Neural progenitor cell (in vitro differentiated cells): Measurements from ENCODE around the gene PEX16. TPM values are rescaled to one million over a fixed set of nuclear protein-coding genes. Genes with fewer than 3 reads are reported as not detected.

Experiments
- DNase-seq: peaks from one replicate; pipeline ENCODE4 v3.0.0-alpha.2; 2016; ENCODE audit warnings: low spot score
- H2AFZ ChIP-seq: fragments of 200-600 bp; sonication (generic); replicated peaks from 2 replicates; pipeline ENCODE4 v1.6.1; 2016; ENCODE audit warnings: antibody characterized with exemption
- H3F3A ChIP-seq: fragments of 200-600 bp; sonication (generic); 2 replicates; pipeline ENCODE4 v1.6.1; 2016; ENCODE audit warnings: antibody characterized with exemption, low read depth
- H3K27ac ChIP-seq: fragments of 200-600 bp; sonication (generic); 2 replicates; pipeline ENCODE4 v1.5.1; 2016; ENCODE audit warnings: mild to moderate bottlenecking
- H3K27me3 ChIP-seq: fragments of 200-600 bp; sonication (generic); 2 replicates; pipeline ENCODE4 v1.6.1; 2016; ENCODE audit warnings: mild to moderate bottlenecking, moderate library complexity
- H3K36me3 ChIP-seq: fragments of 200-600 bp; sonication (generic); 2 replicates; pipeline ENCODE4 v1.5.1; 2016
- H3K4me1 ChIP-seq: fragments of 200-600 bp; sonication (generic); 2 replicates; pipeline ENCODE4 v1.6.1; 2016; ENCODE audit warnings: mixed run types
- H3K4me2 ChIP-seq: fragments of 200-600 bp; sonication (generic); 2 replicates; pipeline ENCODE4 v1.6.1; 2016
- H3K4me3 ChIP-seq: fragments of 200-600 bp; sonication (generic); 2 replicates; pipeline ENCODE4 v1.5.1; 2016
- H3K79me2 ChIP-seq: fragments of 200-600 bp; sonication (generic); 2 replicates; pipeline ENCODE4 v1.6.1; 2016; ENCODE audit warnings: low read depth
- H3K9ac ChIP-seq: fragments of 200-600 bp; sonication (generic); 2 replicates; pipeline ENCODE4 v1.6.1; 2016
- H3K9me3 ChIP-seq: fragments of 200-600 bp; sonication (generic); 2 replicates; pipeline ENCODE4 v1.5.1; 2016; ENCODE audit warnings: low read depth
- H4K20me1 ChIP-seq: fragments of 200-600 bp; sonication (generic); 2 replicates; pipeline ENCODE4 v1.6.1; 2016; ENCODE audit warnings: low read depth
- H3K27ac Mint-ChIP-seq: 3 replicates; pipeline ENCODE4 v1.8.0; 2021; ENCODE audit warnings: mixed read lengths
- H3K27me3 Mint-ChIP-seq: 2 replicates; pipeline ENCODE4 v1.8.0; 2022; ENCODE audit warnings: low read depth, mild to moderate bottlenecking, inconsistent platforms, moderate library complexity, mixed read lengths; ENCODE audit not compliant: insufficient read depth
- H3K36me3 Mint-ChIP-seq: 3 replicates; pipeline ENCODE4 v1.8.0; 2021; ENCODE audit warnings: mixed read lengths
- H3K4me1 Mint-ChIP-seq: 3 replicates; pipeline ENCODE4 v1.8.0; 2021; ENCODE audit warnings: mixed read lengths
- H3K4me3 Mint-ChIP-seq: 3 replicates; pipeline ENCODE4 v1.8.0; 2021; ENCODE audit warnings: mild to moderate bottlenecking, moderate library complexity, mixed read lengths
- H3K9me3 Mint-ChIP-seq: 3 replicates; pipeline ENCODE4 v1.8.0; 2020; ENCODE audit warnings: mixed read lengths
- EZH2 ChIP-seq: fragments of 200-600 bp; sonication (generic); IDR thresholded peaks from 2 replicates; pipeline ENCODE4 v1.6.1; 2017; ENCODE audit warnings: antibody characterized with exemption, mild to moderate bottlenecking, moderate library complexity
- EZH2phosphoT487 ChIP-seq: fragments of 200-600 bp; sonication (generic); IDR thresholded peaks from 2 replicates; pipeline ENCODE4 v1.6.1; 2017; ENCODE audit warnings: antibody characterized with exemption
- total RNA-seq: library from RNA; depleted of rRNA; stranded (reverse); fragments of >200 nt; gene quantifications from 2 replicates; pipeline ENCODE4 v1.2.3, GENCODE V29; 2015; ENCODE audit warnings: low replicate concordance
- TF ChIP-seq, protein P1 (sequence below): fragments of 200-600 bp; sonication (generic); IDR thresholded peaks from 2 replicates; pipeline ENCODE4 v1.5.1; 2017; ENCODE audit warnings: antibody characterized with exemption, mild to moderate bottlenecking

The PEX16 gene
- total RNA-seq, 1 donor from 2014 or later: 11.6 TPM

GRCh38 chr11:45918331-45918941 lies 759 bp upstream of the PEX16 start:
- Mint-ChIP-seq H3K4me3 (peak overlapping the region; percentile 97), H3K27me3 (peaks cover 23% of the 10 kb centered on the region), H3K36me3 (no peaks in the 10 kb centered on the region), H3K4me1 (peaks cover 40% of the 10 kb centered on the region), H3K9me3 (no peaks in the 10 kb centered on the region), H3K27ac (peak overlapping the region; percentile 81)
- Histone ChIP-seq H2AFZ (peak overlapping the region; percentile 83), H3K9ac (peak overlapping the region; percentile 7), H3K36me3 (no peaks in the 10 kb centered on the region), H3K4me3 (peak overlapping the region; percentile 79), H4K20me1 (peaks cover 18% of the 10 kb centered on the region), H3F3A (peaks cover 54% of the 10 kb centered on the region), H3K9me3 (no peaks in the 10 kb centered on the region), H3K4me1 (peaks cover 37% of the 10 kb centered on the region), H3K27ac (no peak overlapping the region), H3K79me2 (peaks cover 19% of the 10 kb centered on the region), H3K4me2 (peak overlapping the region; percentile 96), H3K27me3 (peaks cover 9% of the 10 kb centered on the region)
- TF ChIP-seq EZH2phosphoT487 (no peak), EZH2 (no peak)
- TF ChIP-seq, protein P1, sequence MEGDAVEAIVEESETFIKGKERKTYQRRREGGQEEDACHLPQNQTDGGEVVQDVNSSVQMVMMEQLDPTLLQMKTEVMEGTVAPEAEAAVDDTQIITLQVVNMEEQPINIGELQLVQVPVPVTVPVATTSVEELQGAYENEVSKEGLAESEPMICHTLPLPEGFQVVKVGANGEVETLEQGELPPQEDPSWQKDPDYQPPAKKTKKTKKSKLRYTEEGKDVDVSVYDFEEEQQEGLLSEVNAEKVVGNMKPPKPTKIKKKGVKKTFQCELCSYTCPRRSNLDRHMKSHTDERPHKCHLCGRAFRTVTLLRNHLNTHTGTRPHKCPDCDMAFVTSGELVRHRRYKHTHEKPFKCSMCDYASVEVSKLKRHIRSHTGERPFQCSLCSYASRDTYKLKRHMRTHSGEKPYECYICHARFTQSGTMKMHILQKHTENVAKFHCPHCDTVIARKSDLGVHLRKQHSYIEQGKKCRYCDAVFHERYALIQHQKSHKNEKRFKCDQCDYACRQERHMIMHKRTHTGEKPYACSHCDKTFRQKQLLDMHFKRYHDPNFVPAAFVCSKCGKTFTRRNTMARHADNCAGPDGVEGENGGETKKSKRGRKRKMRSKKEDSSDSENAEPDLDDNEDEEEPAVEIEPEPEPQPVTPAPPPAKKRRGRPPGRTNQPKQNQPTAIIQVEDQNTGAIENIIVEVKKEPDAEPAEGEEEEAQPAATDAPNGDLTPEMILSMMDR: no peak
- DNase-seq: peak; percentile 79

DNA sequence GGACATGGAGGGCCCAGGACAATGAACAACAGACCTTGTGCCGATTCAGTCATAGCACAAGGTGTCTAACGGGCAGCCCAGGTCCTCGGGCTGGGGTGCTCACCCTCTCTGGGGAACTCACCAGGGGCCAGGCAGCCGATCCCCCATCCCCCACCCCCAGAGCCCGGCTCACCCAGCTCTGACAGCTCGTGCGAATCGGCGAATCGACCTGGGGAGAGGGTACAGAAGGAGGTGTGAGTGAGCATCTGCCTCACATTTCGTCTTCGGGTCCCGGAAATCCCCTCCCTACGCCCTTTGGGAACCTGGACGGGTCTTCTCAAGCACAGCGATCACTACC lies 423 bp downstream of the PEX16 start:
- no peaks in the 10 kb centered on the region for H3K9me3 ChIP-seq
- H3K36me3 ChIP-seq: no peaks in the 10 kb centered on the region
- H3K4me2 ChIP-seq: peak overlapping the region; percentile 96
- H3K4me3 Mint-ChIP-seq: peak overlapping the region; percentile 97
- peaks cover 18% of the 10 kb centered on the region for H4K20me1 ChIP-seq
- H3K4me1 Mint-ChIP-seq: peaks cover 38% of the 10 kb centered on the region
- H3K79me2 ChIP-seq: peaks cover 19% of the 10 kb centered on the region
- H3K27me3 Mint-ChIP-seq: peaks cover 19% of the 10 kb centered on the region
- no peaks in the 10 kb centered on the region for H3K9me3 Mint-ChIP-seq
- peaks cover 48% of the 10 kb centered on the region for H3F3A ChIP-seq
- peak overlapping the region; percentile 58 for H3K27ac ChIP-seq
- H3K4me1 ChIP-seq: peaks cover 37% of the 10 kb centered on the region
- TF ChIP-seq, protein P1: no peak
- TF ChIP-seq EZH2 (no peak), EZH2phosphoT487 (no peak)
- H2AFZ ChIP-seq: no peak overlapping the region
- H3K4me3 ChIP-seq: peak overlapping the region; percentile 79
- peak overlapping the region; percentile 30 for H3K9ac ChIP-seq
- DNase-seq: no peak
- no peak overlapping the region for H3K27ac Mint-ChIP-seq
- H3K27me3 ChIP-seq: no peaks in the 10 kb centered on the region
- no peaks in the 10 kb centered on the region for H3K36me3 Mint-ChIP-seq

DNA sequence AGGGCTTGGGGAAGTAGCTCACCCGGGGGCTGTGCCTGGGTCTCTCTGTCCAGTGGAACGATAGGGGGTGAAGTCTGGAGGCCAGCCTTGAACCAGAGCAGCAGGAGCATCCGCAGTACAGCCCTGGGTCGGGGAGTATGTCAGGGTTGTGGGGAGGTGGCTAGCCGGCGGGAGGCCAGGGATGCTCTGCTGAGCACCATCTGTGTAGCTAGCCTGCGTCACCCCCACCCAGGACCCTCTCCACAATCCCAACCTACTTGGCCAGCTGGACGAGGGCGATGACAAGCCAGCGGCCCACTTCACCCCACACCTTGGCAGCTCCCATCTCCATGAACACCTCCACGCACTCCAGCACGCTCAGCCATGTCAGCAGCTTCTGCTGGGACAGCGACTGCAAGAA lies 2.2 kb downstream of the PEX16 start:
- DNase-seq: no peak
- H3K4me1 ChIP-seq: peaks cover 23% of the 10 kb centered on the region
- no peak overlapping the region for H3K4me2 ChIP-seq
- H3K27ac ChIP-seq: no peak overlapping the region
- H3K36me3 ChIP-seq: no peaks in the 10 kb centered on the region
- no peak overlapping the region for H3K4me3 ChIP-seq
- Mint-ChIP-seq H3K27me3 (peaks cover 12% of the 10 kb centered on the region), H3K4me1 (peaks cover 25% of the 10 kb centered on the region), H3K36me3 (peaks cover 2% of the 10 kb centered on the region), H3K4me3 (peak overlapping the region; percentile 70), H3K9me3 (no peaks in the 10 kb centered on the region), H3K27ac (no peak overlapping the region)
- peaks cover 19% of the 10 kb centered on the region for H3K79me2 ChIP-seq
- H2AFZ ChIP-seq: no peak overlapping the region
- peaks cover 18% of the 10 kb centered on the region for H4K20me1 ChIP-seq
- peaks cover 30% of the 10 kb centered on the region for H3F3A ChIP-seq
- no peak overlapping the region for H3K9ac ChIP-seq
- no peaks in the 10 kb centered on the region for H3K27me3 ChIP-seq
- no peaks in the 10 kb centered on the region for H3K9me3 ChIP-seq
- TF ChIP-seq EZH2phosphoT487: no peak
- no peak for TF ChIP-seq EZH2
- TF ChIP-seq, protein P1: no peak
